Progenitor cell of endocrine pancreas (in vitro differentiated cells): ENCODE data around the gene CENPH. TPM values are rescaled to one million over a fixed set of nuclear protein-coding genes. Genes with fewer than 3 reads are reported as not detected.

Experiments
- DNase-seq: peaks from one replicate; pipeline ENCODE4 v3.0.0; 2021; ENCODE audit warnings: low spot score; ENCODE audit not compliant: unreplicated experiment
- H3K27ac Mint-ChIP-seq: 2 replicates; pipeline ENCODE4 v1.8.0; 2021; ENCODE audit warnings: mild to moderate bottlenecking, moderate library complexity, mixed read lengths
- H3K27me3 Mint-ChIP-seq: 2 replicates; pipeline ENCODE4 v1.8.0; 2021; ENCODE audit warnings: mixed read lengths
- H3K36me3 Mint-ChIP-seq: 2 replicates; pipeline ENCODE4 v1.8.0; 2022; ENCODE audit warnings: mixed read lengths; ENCODE audit not compliant: insufficient read depth
- H3K4me1 Mint-ChIP-seq: 2 replicates; pipeline ENCODE4 v1.8.0; 2021; ENCODE audit warnings: low read depth, mixed read lengths
- H3K4me3 Mint-ChIP-seq: 2 replicates; pipeline ENCODE4 v1.8.0; 2021; ENCODE audit warnings: low read depth, mild to moderate bottlenecking, moderate library complexity, mixed read lengths
- H3K9me3 Mint-ChIP-seq: 2 replicates; pipeline ENCODE4 v1.8.0; 2021; ENCODE audit warnings: low read depth, mixed read lengths
- total RNA-seq: library from RNA; stranded (reverse); gene quantifications from 2 replicates; pipeline ENCODE4 v1.2.1, GENCODE V29; 2021
- TF ChIP-seq, protein P1 (sequence below): fragments of 200-600 bp; sonication (generic); IDR thresholded peaks from one replicate; pipeline ENCODE4 v1.5.0; 2021; ENCODE audit warnings: antibody characterized with exemption, mild to moderate bottlenecking; ENCODE audit not compliant: unreplicated experiment

The CENPH gene
- total RNA-seq, 1 donor from 2014 or later, result 22.2 TPM

DNA sequence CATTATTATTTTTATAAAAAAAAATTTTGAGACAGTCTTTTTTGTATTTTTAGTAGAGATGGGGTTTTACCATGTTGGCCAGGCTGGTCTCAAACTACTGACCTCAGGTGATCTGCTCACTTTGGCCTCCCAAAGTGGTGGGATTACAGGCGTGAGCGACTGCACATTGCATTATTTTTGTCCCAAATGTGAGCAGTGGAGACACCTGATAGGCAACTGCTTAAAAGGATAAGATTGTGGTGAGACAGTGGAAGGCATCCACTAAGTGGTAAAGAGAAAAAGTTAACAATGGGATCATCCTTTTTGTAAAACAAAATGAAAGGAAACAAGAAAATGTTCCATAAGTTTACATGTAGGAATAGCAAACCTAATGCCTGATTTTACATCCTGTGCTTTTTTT is 2.0 kb upstream of the CENPH start:
- Mint-ChIP-seq H3K4me1 (peaks cover 3% of the 10 kb centered on the region), H3K4me3 (peak overlapping the region; percentile 62), H3K36me3 (no peaks in the 10 kb centered on the region), H3K9me3 (no peaks in the 10 kb centered on the region), H3K27ac (no peak overlapping the region), H3K27me3 (no peaks in the 10 kb centered on the region)
- DNase-seq, result no peak
- TF ChIP-seq, protein P1, sequence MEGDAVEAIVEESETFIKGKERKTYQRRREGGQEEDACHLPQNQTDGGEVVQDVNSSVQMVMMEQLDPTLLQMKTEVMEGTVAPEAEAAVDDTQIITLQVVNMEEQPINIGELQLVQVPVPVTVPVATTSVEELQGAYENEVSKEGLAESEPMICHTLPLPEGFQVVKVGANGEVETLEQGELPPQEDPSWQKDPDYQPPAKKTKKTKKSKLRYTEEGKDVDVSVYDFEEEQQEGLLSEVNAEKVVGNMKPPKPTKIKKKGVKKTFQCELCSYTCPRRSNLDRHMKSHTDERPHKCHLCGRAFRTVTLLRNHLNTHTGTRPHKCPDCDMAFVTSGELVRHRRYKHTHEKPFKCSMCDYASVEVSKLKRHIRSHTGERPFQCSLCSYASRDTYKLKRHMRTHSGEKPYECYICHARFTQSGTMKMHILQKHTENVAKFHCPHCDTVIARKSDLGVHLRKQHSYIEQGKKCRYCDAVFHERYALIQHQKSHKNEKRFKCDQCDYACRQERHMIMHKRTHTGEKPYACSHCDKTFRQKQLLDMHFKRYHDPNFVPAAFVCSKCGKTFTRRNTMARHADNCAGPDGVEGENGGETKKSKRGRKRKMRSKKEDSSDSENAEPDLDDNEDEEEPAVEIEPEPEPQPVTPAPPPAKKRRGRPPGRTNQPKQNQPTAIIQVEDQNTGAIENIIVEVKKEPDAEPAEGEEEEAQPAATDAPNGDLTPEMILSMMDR, result no peak

DNA sequence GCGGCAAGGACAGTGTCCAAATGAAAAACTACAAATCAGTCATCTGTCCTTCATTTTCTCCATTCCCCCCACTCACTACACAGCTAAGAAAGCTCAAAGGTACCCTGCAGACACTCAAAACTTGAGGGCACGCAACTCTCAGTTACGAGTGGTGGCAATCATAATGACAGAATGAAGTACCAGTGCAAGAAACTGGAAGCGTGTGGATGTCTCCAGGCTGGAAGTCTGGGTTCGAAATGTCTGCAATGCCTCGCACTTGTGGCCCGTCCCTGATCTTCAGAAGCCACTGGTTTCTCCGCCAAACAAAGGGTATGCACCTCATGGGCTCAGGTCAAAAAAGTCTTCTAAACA is 597 bp upstream of the CENPH start:
- no peaks in the 10 kb centered on the region for H3K9me3 Mint-ChIP-seq
- peak overlapping the region; percentile 98 for H3K27ac Mint-ChIP-seq
- no peaks in the 10 kb centered on the region for H3K27me3 Mint-ChIP-seq
- peaks cover 3% of the 10 kb centered on the region for H3K4me1 Mint-ChIP-seq
- peak overlapping the region; percentile 97 for H3K4me3 Mint-ChIP-seq
- TF ChIP-seq, protein P1, result no peak
- DNase-seq, result no peak
- no peaks in the 10 kb centered on the region for H3K36me3 Mint-ChIP-seq

- Mint-ChIP-seq H3K27me3 (no peaks in the 10 kb centered on the region), H3K9me3 (no peaks in the 10 kb centered on the region), H3K4me3 (no peak overlapping the region), H3K36me3 (peaks cover 5% of the 10 kb centered on the region), H3K4me1 (no peaks in the 10 kb centered on the region), H3K27ac (no peak overlapping the region)
- no peak for DNase-seq
- TF ChIP-seq, protein P1, result no peak
Measured at GRCh38 chr5:69202497-69202896, 13.1 kb downstream of the CENPH start.

GRCh38 chr5:69206528-69207190 is 17.3 kb downstream of the CENPH start:
- Mint-ChIP-seq H3K4me3 (no peak overlapping the region), H3K9me3 (no peaks in the 10 kb centered on the region), H3K4me1 (no peaks in the 10 kb centered on the region), H3K27me3 (no peaks in the 10 kb centered on the region), H3K36me3 (peaks cover 3% of the 10 kb centered on the region), H3K27ac (no peak overlapping the region)
- TF ChIP-seq, protein P1, result no peak
- no peak for DNase-seq

GRCh38 chr5:69209602-69210001 is 20.2 kb downstream of the CENPH start:
- no peak for DNase-seq
- Mint-ChIP-seq H3K4me1 (no peaks in the 10 kb centered on the region), H3K9me3 (no peaks in the 10 kb centered on the region), H3K27ac (no peak overlapping the region), H3K4me3 (no peak overlapping the region), H3K27me3 (no peaks in the 10 kb centered on the region), H3K36me3 (peaks cover 4% of the 10 kb centered on the region)
- TF ChIP-seq, protein P1, result no peak
